Rectal smooth muscle tissue (tissue), 1 donor: ENCODE data around the gene KRTAP4-3.
"Not testable (repeated sequence)": the region's sequence is repeated elsewhere in the genome, so short reads cannot be mapped to it uniquely, and the experiment has no call there.

Experiments
- H3K27ac ChIP-seq: one replicate; pipeline ENCODE4 v1.7.0; 2013; ENCODE audit warnings: low read depth, low read length, inconsistent platforms
- H3K27me3 ChIP-seq: one replicate; pipeline ENCODE4 v1.7.0; 2013; ENCODE audit warnings: low read length; ENCODE audit not compliant: control insufficient read depth, insufficient read depth
- H3K36me3 ChIP-seq: one replicate; pipeline ENCODE4 v1.7.0; 2013; ENCODE audit warnings: low read length; ENCODE audit not compliant: control insufficient read depth, insufficient read depth
- H3K4me1 ChIP-seq: one replicate; pipeline ENCODE4 v1.7.0; 2013; ENCODE audit warnings: low read length; ENCODE audit not compliant: control insufficient read depth, insufficient read depth
- H3K4me3 ChIP-seq: one replicate; pipeline ENCODE4 v1.7.0; 2013; ENCODE audit warnings: low read length
- H3K9ac ChIP-seq: one replicate; pipeline ENCODE4 v1.7.0; 2013; ENCODE audit warnings: low read length

The KRTAP4-3 gene

GRCh38 chr17:41147531-41148204, 20.4 kb downstream of the KRTAP4-3 start:
- Histone ChIP-seq H3K4me3 (no peak overlapping the region), H3K4me1 (no peaks in the 10 kb centered on the region), H3K27me3 (no peaks in the 10 kb centered on the region), H3K36me3 (no peaks in the 10 kb centered on the region), H3K27ac (no peak overlapping the region), H3K9ac (no peak overlapping the region)

- H3K27ac ChIP-seq: no peak overlapping the region
- no peak overlapping the region for H3K9ac ChIP-seq
- no peaks in the 10 kb centered on the region for H3K36me3 ChIP-seq
- no peaks in the 10 kb centered on the region for H3K4me1 ChIP-seq
- H3K4me3 ChIP-seq: no peak overlapping the region
- no peaks in the 10 kb centered on the region for H3K27me3 ChIP-seq
Observed at GRCh38 chr17:41145261-41145660, 22.8 kb downstream of the KRTAP4-3 start.

- Histone ChIP-seq H3K4me3 (no peak overlapping the region), H3K27ac (no peak overlapping the region), H3K9ac (no peak overlapping the region), H3K4me1 (no peaks in the 10 kb centered on the region), H3K27me3 (no peaks in the 10 kb centered on the region), H3K36me3 (no peaks in the 10 kb centered on the region)
Observed at GRCh38 chr17:41144846-41145245, 23.2 kb downstream of the KRTAP4-3 start.

- H3K27ac ChIP-seq: no peak overlapping the region
- H3K9ac ChIP-seq: no peak overlapping the region
- no peak overlapping the region for H3K4me3 ChIP-seq
- H3K4me1 ChIP-seq: no peaks in the 10 kb centered on the region
- no peaks in the 10 kb centered on the region for H3K27me3 ChIP-seq
- no peaks in the 10 kb centered on the region for H3K36me3 ChIP-seq
Observed at GRCh38 chr17:41141361-41141760, 26.7 kb downstream of the KRTAP4-3 start.

- H3K9ac ChIP-seq: no peak within 1 kb of the TSS
- H3K36me3 ChIP-seq: no peaks in the 10 kb centered on the region
- H3K27me3 ChIP-seq: no peaks in the 10 kb centered on the region
- H3K27ac ChIP-seq: no peak within 1 kb of the TSS
- H3K4me3 ChIP-seq: no peak within 1 kb of the TSS
- H3K4me1 ChIP-seq: no peaks in the 10 kb centered on the region
Observed at GRCh38 chr17:41140360-41141131, 27.5 kb downstream of the KRTAP4-3 start, which contains the start of gene KRTAP4-6. TSS of gene KRTAP4-6 (minus strand) at chr17:41140544. CDS start at chr17:41140487, 57 bp downstream.

- H3K27ac ChIP-seq, H3K4me3 ChIP-seq, H3K9ac ChIP-seq, H3K4me1 ChIP-seq, H3K36me3 ChIP-seq, H3K27me3 ChIP-seq: not testable (repeated sequence)
Observed at GRCh38 chr17:41139865-41140264, 28.2 kb downstream of the KRTAP4-3 start.

- no peaks in the 10 kb centered on the region for H3K27me3 ChIP-seq
Observed at GRCh38 chr17:41133880-41134735, 33.9 kb downstream of the KRTAP4-3 start.

GRCh38 chr17:41131979-41132378, 36.0 kb downstream of the KRTAP4-3 start:
- Histone ChIP-seq H3K9ac (no peak overlapping the region), H3K27ac (no peak overlapping the region), H3K4me3 (no peak overlapping the region), H3K36me3 (no peaks in the 10 kb centered on the region), H3K27me3 (no peaks in the 10 kb centered on the region), H3K4me1 (no peaks in the 10 kb centered on the region)

More at GRCh38 chr17:41133880-41134735, 33.9 kb downstream of the KRTAP4-3 start:
- H3K9ac ChIP-seq: no peak overlapping the region
- no peaks in the 10 kb centered on the region for H3K36me3 ChIP-seq
- no peaks in the 10 kb centered on the region for H3K4me1 ChIP-seq
- H3K4me3 ChIP-seq: no peak overlapping the region
- no peak overlapping the region for H3K27ac ChIP-seq

- Histone ChIP-seq H3K27me3 (no peaks in the 10 kb centered on the region), H3K27ac (no peak overlapping the region), H3K36me3 (no peaks in the 10 kb centered on the region), H3K4me3 (no peak overlapping the region), H3K4me1 (no peaks in the 10 kb centered on the region), H3K9ac (no peak overlapping the region)
Observed at GRCh38 chr17:41127371-41127770, 40.6 kb downstream of the KRTAP4-3 start.

- H3K9ac ChIP-seq: no peak overlapping the region
- no peaks in the 10 kb centered on the region for H3K27me3 ChIP-seq
- no peaks in the 10 kb centered on the region for H3K4me1 ChIP-seq
- no peak overlapping the region for H3K27ac ChIP-seq
- no peaks in the 10 kb centered on the region for H3K36me3 ChIP-seq
- H3K4me3 ChIP-seq: no peak overlapping the region
Observed at GRCh38 chr17:41126412-41126811, 41.6 kb downstream of the KRTAP4-3 start.

GRCh38 chr17:41125064-41125463, 43.0 kb downstream of the KRTAP4-3 start:
- H3K27me3 ChIP-seq: no peaks in the 10 kb centered on the region
- no peak overlapping the region for H3K9ac ChIP-seq
- no peak overlapping the region for H3K4me3 ChIP-seq
- no peaks in the 10 kb centered on the region for H3K4me1 ChIP-seq
- H3K27ac ChIP-seq: no peak overlapping the region
- no peaks in the 10 kb centered on the region for H3K36me3 ChIP-seq

- H3K9ac ChIP-seq, H3K36me3 ChIP-seq, H3K27ac ChIP-seq, H3K4me3 ChIP-seq, H3K27me3 ChIP-seq, H3K4me1 ChIP-seq: not testable (repeated sequence)
Observed at GRCh38 chr17:41123991-41124371, 44.0 kb downstream of the KRTAP4-3 start, which contains the start of gene KRTAP4-12. TSS of gene KRTAP4-12 (minus strand) at chr17:41124182. CDS start at chr17:41124122, 60 bp downstream.
